Measurements from ENCODE around the gene C20orf141.
"Not testable (repeated sequence)": the region's sequence is repeated elsewhere in the genome, so short reads cannot be mapped to it uniquely, and the experiment has no call there.

The C20orf141 gene

DNA sequence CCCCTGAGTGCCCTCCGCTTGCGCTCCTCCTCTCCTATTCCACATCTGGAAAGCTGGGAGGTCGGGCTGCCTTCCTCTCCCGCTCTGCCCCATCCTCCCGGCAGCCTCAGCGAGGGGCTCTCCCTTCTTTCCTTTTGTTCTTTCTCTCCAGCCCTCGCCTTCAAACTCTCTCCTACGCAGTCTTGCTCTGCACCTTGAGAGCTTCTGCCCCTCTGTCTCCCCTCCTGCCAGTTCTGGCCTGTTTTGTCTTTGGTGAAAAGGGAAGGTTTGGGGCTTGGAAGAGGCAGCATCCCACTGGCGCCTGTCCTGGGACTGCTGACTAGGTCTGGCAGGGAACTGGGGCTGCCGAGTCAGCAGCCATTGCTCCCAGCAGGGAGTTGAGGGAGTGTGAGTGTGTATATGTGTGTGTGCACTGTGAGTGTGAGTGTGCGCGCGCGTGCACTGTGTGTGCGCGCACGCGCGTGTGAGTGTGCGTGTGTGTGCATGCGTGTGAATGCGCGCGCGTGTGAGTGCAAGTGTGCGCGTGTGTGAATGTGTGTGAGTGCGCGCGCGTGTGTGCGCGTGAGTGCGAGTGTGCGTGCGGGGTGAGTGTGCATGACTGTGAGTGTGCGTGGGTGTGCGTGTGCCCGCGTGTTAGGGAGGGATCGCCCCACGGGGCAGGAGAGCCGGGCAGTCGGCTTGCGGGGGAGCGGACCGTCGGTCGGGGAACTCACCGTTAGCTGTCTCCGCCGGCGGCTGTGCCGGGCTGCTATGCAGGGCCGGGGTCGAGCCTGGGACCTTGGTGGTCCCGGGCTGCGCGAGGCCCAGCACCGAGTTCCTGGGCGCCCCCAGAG, 14.9 kb upstream of the C20orf141 start:
- peak; percentile 6 for DNase-seq

DNA sequence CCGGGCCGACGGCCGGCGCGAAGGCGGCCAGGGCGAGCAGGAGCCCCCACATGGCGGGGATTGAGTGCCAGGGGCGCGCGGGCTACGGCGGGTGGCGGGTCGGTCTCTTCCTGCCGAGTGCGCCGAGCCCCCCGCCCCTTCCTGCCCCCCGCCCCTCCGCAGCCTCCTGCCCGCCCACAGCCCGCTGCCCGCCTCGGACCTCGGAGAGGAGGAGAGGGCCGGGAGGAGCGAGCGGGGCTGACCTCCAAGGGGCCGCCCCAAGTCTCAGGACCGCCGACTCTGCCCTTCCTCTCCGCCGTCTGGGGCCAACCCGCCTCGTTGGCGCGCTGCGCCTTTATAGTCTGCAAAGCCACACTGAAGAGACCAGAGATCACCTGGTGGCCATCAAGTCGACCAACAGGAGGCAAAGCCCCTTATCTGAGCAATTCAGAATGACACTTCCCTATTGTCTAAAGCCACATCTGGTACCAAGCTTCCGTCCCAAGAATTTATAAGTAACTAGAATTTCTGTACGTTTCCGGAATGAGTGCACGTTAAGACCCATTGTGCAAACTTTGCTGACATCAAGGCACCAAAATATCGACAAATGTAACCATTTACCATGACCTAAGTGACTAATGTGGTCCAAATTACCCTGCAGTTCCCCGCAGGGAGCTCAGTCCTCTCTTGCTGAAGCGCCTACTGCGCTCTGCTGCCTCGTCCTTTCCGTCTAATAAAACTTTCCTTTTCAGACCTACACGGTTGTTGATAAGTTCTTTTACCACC, 14.1 kb upstream of the C20orf141 start, which contains the start of gene CPXM1:
TSS of gene CPXM1 (minus strand) at position 107 of the 765 bp plus-strand sequence. CDS start at position 52, 55 bp downstream.
- no peak for DNase-seq

DNA sequence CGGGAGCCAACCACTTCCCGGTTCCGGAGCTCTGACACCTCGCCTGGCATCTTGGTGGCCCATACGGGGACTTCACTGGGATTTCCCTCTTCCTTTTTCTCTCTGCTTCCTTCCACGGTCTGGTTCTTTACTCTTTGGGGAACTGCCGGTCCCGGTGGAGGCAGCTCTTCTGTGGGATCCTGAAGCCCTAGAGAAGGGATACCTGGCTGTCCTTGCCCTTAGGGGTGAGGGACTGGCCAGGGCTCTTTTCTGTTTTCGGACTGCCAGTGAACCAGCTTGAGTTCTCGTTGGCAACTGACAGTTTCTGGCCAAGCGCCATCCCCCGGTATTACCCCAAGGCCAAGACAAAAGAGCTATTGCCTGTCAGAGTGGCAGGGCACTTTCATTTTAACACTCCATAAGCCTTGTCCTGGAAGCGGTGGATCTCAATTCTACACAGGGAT, 13.5 kb upstream of the C20orf141 start:
- no peak for DNase-seq

- DNase-seq: no peak
Measured at GRCh38 chr20:2804041-2804828, 10.6 kb upstream of the C20orf141 start.

DNA sequence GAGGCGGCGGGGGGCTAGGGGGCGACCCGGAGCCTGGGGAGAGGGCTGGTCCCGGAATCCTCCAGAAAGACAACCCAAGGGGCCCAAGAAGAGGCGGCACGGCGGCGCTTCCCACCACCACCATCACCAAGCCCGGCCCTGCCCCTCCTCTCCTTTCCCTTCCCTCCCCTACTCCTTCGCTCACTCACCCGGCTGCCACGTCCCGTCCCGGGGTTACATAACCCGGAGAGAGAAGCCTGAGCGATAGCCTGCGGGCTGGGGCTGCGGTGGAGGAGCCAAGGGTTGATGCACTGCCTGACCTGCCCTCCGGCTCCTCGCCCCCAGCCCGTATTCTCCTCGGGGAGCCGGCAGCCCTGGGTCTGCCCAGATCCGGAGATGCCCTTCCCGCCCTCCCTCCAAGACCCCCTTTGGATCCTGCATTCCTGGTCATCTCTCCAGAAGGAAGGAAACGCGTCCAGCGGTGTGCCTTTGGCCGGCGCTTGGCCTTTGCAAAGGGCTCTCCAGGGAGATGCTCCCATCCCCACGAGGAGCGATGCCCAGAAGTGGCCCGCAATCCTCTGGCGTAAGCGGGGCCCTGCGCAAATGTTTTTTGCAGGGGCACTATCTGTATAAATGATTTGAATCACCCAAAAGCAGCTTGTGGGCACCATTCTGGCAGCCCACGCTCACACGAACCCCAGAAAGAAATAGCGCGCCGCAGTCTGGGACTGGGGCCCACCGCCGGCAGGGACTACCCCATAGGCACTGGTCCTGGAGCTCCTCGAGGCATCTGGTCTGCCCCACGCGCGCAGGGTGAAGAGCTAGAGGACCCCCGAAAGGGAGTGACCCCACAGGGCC, 9.7 kb upstream of the C20orf141 start:
- DNase-seq: no peak

DNA sequence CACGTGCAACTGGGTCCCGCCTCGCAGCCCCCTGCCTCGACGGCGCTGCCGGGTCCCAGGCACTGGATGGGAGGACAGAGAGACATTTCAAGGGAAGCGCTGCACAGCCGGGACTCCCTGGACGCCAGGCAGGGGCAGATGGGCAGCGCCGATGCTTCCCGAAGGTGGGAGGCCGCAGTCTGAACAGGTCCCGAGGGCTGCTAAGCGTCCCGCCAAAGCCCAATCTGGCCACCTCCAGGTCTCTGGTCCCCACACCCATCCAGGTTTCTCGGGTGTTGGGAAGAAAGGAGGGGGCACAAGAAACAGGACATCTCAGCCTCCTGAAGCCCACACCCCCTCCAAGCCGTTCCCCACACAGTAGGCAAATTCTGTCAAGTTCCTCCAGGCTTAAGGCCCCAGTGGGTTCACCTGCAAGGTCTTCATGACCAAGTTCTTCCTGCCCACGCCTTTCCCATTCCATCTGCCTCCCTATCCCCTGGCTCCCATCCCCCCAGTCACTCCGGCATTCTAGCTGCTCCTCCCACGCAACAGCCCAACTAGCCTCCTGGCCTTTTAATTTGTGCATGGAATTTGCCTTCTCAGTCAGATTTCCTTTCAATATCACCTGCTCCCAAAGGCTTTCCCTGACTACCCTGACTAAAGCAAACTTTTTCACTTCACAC, 9.0 kb upstream of the C20orf141 start:
- no peak for DNase-seq

DNA sequence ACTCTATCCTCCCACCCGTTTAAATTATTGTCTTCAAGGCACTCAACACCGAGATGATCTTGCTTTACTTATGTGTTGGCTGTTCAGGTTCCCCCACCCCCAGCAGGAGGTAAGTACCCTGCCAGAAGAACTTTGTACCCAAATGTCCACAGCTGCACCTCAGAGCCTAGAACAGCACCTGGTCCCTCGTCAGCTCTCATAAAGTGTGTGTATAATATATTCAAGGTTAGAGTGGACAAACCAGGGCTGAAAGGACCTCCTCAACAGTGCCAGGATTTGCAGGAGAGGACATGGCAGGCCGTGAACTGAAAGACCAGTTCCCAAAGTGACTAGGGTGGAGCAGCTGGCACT, 8.5 kb upstream of the C20orf141 start:
- no peak for DNase-seq

- DNase-seq: no peak
Measured at GRCh38 chr20:2807019-2807418, 7.8 kb upstream of the C20orf141 start.

- DNase-seq: not testable (repeated sequence)
Measured at GRCh38 chr20:2807929-2808328, 6.9 kb upstream of the C20orf141 start.

- DNase-seq: no peak
Measured at GRCh38 chr20:2809690-2810089, 5.1 kb upstream of the C20orf141 start.

GRCh38 chr20:2812189-2812588, 2.6 kb upstream of the C20orf141 start:
- no peak for DNase-seq

DNA sequence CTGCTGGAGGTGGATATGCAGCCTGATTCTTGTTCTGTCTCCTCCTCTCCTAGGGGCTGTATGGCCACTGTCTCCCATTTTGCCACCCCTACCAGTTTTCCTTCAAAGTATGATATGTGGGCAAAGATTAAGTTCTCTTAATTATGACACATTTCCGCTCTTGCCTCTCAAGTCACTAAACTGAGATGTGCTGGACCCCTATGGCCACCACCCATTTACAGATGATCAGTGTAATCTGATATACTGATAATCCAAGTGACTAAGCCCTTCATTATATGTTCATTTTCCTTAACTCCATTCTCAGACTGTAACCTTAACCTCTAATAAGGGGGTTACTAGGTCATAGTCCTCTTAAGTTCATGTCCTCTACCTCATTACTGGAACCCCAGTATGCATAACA, 711 bp upstream of the C20orf141 start:
- no peak for DNase-seq

- no peak for DNase-seq
Measured at GRCh38 chr20:2815242-2815900, 584 bp downstream of the C20orf141 start.

DNA sequence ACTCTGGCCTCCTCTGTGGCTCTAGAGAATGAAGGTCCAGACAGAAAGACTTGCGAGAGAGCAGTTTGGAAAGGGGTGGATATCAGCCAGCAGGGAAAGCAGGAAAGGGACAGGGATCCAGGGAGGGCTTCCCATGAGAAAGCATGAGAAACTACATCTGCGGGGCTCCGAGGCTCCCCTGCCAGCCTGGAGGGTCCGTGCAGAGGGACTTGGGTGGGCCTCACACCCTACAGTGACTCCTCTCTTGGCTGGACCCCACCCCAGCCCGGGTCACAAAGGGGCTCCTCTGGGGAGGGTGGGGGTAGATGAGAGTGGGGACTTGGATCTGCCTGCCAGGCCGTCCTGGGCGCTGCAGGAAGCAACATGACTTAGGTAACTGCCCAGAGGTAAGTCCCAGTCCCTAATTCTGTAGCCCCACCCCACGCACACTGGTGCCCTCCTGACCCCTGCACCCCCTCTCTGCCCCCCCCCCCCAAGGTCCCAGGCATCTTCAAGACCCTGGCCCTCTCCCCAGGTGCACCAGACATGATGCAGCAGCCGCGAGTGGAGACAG, 1.3 kb downstream of the C20orf141 start, which contains the start of gene TMEM239:
TSS of gene TMEM239 (plus strand) at position 335 of the 553 bp plus-strand sequence. CDS start at position 526, 191 bp downstream.
- no peak for DNase-seq

DNA sequence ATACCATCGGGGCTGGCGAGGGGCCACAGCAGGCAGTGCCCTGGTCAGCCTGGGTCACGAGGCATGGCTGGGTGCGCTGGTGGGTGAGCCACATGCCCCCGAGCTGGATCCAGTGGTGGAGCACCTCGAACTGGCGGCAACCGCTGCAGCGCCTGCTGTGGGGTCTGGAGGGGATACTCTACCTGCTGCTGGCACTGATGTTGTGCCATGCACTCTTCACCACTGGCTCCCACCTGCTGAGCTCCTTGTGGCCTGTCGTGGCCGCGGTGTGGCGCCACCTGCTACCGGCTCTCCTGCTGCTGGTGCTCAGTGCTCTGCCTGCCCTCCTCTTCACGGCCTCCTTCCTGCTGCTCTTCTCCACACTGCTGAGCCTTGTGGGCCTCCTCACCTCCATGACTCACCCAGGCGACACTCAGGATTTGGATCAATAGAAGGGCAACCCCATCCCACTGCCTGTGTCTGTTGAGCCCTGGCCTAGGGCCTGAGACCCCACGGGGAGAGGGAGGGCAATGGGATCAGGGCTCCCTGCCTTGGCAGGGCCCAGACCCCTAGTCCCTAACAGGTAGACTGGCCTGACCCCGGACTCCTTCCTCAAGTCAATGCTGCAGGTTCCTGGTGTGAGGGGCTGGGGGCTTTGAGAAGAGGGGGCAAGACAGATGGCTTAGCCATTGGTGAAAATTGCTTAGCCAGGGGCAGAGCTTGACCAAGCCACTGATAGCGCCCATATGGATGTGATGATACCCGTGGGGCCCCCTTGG, 2.0 kb downstream of the C20orf141 start:
- DNase-seq: no peak

DNA sequence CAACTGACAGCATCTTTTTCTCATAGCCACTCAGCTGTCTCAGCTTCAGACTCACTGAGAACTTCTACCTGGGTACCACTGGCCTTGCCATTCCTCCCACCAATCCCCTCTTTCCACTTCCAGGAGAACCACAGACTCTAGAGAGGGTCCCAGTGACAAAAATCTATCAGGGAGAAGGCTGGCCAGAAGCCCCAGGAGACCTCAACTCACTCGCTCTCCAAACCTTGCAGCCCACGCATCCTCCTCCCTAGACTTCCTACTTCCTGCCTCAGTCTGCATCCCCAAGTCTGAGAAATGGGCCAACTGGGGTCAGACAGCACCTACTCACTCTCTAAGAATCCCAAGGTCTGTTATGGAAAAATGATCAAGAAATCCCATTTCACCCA, 2.5 kb downstream of the C20orf141 start:
- no peak for DNase-seq

DNA sequence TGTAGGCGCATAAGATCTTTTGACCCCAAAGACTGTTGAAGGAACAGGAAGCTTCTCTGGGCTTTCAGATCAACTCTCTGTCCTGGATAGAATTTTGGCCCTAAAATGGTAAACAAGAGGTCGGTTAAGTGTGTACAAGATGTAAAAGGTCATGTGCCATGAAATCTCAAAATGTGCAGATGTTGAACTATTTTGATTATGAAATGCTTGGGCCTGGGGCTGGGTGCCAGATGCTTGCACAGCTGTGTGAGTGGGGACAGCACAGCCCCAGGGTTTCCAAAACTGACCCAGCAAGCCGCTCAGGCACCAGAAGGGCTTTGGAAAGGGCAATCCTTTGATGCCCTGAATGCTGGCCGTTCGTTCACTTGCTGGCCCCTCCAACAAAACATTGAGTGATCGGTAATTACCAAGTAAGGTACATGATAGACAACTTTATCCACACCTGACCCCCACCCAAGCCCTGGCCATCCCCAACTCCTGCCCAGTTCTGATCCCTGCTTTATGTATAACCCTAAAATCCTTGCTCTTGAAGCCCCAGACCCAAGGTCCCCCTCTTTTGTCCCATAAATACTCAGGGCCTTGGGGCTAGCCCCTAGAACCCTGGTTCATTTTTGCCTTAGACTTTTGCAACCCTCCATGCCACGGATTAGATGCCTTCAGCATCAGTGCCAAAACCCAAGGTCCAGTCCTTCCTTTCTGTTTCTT, 3.3 kb downstream of the C20orf141 start:
- no peak for DNase-seq

GRCh38 chr20:2820084-2820895, 5.5 kb downstream of the C20orf141 start:
- no peak for DNase-seq

All from CD4-positive, alpha-beta T cell treated with Interleukin-12 subunit alpha and Interleukin-12 subunit beta, for 1 hour (primary cell).